ENCODE measurements around the gene ZNF594.

ZNF594 gene

DNA sequence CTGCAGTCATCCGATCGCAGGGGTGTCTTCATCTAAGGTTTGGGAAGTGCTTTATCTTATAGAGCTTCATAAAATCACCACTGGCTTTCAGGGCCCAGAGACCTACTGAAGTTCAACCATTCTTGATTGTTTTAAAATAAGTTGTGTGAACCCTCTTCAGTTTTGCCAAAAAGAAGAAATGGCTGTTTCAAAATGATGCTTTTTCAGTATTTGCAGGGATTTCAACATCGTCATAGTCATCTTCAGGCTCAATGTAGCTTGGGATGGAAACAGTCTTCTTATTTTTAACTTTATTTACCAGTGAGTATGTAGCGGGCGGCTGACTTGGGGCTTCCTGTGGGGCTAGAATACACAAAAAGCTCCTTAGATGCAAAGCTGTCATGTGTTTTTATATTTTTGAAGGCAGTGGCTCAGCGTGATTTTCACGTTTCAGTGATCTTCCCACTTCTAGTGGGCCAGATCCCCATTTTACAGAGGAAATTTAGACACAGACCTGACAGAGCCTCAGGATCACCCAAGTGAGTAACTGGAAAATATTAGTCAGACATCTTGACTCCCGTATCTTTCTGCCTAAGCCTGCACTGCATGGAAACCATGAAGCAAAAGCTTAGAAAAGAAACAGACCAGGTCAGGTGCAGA, 19.1 kb upstream of the ZNF594 start:
- in situ Hi-C loops (cut with MboI; ENCODE audit: low sequenced_read_pairs, unreplicated experiment) = no loop called here
- no peak for DNase-seq (ENCODE audit: low spot score)
- TF ChIP-seq, protein P1, sequence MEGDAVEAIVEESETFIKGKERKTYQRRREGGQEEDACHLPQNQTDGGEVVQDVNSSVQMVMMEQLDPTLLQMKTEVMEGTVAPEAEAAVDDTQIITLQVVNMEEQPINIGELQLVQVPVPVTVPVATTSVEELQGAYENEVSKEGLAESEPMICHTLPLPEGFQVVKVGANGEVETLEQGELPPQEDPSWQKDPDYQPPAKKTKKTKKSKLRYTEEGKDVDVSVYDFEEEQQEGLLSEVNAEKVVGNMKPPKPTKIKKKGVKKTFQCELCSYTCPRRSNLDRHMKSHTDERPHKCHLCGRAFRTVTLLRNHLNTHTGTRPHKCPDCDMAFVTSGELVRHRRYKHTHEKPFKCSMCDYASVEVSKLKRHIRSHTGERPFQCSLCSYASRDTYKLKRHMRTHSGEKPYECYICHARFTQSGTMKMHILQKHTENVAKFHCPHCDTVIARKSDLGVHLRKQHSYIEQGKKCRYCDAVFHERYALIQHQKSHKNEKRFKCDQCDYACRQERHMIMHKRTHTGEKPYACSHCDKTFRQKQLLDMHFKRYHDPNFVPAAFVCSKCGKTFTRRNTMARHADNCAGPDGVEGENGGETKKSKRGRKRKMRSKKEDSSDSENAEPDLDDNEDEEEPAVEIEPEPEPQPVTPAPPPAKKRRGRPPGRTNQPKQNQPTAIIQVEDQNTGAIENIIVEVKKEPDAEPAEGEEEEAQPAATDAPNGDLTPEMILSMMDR (IDR thresholded peaks at IDR 0.05; ENCODE audit: borderline replicate concordance, control extremely low read depth, extremely low read depth, insufficient read depth, missing control alignments) = no peak

DNA sequence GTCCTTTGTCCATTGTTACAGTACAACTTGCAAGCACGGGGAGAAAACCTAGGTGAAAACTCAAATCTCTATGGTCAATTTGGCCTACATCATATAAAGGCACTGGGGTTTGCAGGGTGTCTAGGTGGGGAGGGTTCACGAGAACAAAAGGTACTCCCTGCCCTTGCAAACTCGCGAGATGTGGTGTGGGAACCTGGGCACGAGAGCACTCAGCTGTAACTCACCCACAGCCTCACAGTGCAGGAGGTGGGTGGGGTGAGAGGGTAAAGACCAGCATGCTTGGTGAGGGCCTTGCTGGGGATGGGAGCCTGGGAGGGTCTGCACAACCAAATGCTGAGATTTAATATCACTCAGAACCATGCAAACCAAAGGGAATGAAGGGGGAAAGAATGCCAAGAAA, 18.4 kb upstream of the ZNF594 start:
- no peak for DNase-seq (ENCODE audit: low spot score)
- TF ChIP-seq, protein P1 (IDR thresholded peaks at IDR 0.05; ENCODE audit: borderline replicate concordance, control extremely low read depth, extremely low read depth, insufficient read depth, missing control alignments) = no peak
- in situ Hi-C loops (cut with MboI; ENCODE audit: low sequenced_read_pairs, unreplicated experiment) = no loop called here

DNA sequence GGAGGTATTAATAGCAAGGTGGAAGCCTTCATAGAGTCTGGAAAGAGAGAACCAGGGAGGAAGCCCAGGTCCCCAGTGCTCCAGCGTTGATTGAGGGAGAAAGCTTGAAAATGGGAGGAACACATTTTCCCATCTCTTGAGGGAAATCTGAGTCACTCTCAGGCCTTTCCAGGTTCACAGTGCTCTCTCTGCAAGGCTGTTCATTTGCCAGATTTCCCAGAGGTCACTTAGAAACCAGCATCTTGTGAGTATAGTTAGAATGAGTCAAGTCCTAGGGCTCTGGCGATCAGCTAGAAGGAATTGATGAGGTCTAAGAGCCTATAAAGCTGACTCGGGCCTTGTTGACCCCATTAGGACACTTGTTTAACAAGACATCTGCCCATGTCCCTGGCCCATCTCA, 17.7 kb upstream of the ZNF594 start:
- in situ Hi-C loops (cut with MboI; ENCODE audit: low sequenced_read_pairs, unreplicated experiment) = no loop called here
- TF ChIP-seq, protein P1 (IDR thresholded peaks at IDR 0.05; ENCODE audit: borderline replicate concordance, control extremely low read depth, extremely low read depth, insufficient read depth, missing control alignments) = no peak
- no peak for DNase-seq (ENCODE audit: low spot score)

DNA sequence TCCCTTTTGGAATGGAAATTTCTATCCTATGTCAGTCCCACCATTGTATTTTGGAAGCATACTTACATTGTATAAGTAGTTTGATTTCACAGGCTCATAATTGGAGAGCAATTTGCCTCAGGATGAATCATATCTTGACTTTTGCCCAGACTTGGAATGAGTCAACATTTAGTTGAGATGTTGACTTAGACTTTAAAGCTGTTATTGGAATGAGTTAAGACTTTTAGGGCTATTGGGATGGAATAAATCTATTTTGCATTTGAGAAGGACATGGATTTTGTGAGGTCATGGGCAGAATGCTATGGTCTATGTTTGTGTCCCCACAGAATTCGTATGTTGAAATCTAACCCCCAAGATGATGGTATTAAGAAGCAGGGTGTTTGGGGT, 12.2 kb upstream of the ZNF594 start:
- in situ Hi-C loops (cut with MboI; ENCODE audit: low sequenced_read_pairs, unreplicated experiment) = no loop called here
- TF ChIP-seq, protein P1 (IDR thresholded peaks at IDR 0.05; ENCODE audit: borderline replicate concordance, control extremely low read depth, extremely low read depth, insufficient read depth, missing control alignments) = no peak
- no peak for DNase-seq (ENCODE audit: low spot score)

DNA sequence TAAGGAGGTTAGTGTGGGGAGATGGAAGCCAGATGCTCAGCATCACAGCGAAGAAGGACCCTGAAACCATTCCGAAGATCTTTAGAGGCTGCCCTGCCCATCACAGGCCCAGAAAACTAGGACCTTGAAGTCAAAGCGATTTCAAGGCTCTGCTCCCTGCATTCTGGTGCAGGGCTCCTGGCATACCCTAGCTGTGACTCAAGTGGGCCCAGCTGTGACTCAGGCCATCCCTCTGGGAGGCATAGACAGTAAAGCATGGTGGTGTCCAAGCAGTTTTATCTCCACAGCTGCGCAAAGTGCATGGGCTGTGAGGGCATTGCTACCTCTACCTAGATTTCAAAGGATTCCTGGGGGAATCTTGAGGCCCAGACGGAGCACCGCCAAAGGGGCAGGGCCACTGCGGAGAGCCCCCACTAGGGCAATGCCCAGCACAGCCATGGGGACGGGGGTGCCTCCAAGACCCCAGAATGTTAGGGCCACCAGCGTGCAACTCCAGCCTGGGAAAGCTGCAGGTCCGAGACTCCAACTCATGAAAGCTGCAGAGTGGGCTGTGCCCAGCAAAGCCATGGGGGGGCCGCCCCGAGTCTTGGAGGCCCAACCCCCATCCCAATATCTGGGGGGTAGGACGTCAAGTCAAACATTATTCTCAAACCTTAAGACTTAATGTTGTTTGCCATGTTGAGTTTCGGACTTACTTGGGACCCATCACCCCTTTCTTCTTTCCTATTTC, 11.7 kb upstream of the ZNF594 start:
- no peak for DNase-seq (ENCODE audit: low spot score)
- TF ChIP-seq, protein P1 (IDR thresholded peaks at IDR 0.05; ENCODE audit: borderline replicate concordance, control extremely low read depth, extremely low read depth, insufficient read depth, missing control alignments) = no peak
- in situ Hi-C loops (cut with MboI; ENCODE audit: low sequenced_read_pairs, unreplicated experiment) = no loop called here

DNA sequence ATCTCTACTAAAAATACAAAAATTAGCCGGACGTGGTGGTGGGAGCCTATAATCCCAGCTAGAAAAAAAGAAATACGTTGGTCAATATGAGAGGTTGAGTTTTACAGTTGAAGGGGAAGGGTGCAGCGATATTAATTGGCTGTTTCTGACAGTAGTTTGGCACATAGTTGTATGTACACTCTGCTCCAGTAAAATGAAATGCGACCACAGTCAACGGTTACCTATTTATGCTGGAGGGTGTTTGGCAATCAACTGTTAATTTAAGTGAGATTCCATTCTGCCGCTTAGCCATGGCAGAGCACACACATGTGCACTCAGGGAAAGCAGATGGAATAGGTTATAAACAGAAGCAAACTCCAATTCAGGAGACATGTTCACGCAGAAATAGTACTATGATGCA, 9.3 kb upstream of the ZNF594 start:
- DNase-seq (ENCODE audit: low spot score) = no peak
- TF ChIP-seq, protein P1 (IDR thresholded peaks at IDR 0.05; ENCODE audit: borderline replicate concordance, control extremely low read depth, extremely low read depth, insufficient read depth, missing control alignments) = no peak
- in situ Hi-C loops (cut with MboI; ENCODE audit: low sequenced_read_pairs, unreplicated experiment) = no loop called here

Data from GM13976 (cell line).